Mesodermal cell (in vitro differentiated cells): Measurements from ENCODE around the gene TMEM80.
"Not testable (repeated sequence)": the region's sequence is repeated elsewhere in the genome, so short reads cannot be mapped to it uniquely, and the experiment has no call there.

Experiments
- H3K27ac ChIP-seq: 2 replicates; pipeline ENCODE4 v1.7.0; 2013; ENCODE audit warnings: mild to moderate bottlenecking, low read depth, low read length, moderate library complexity; ENCODE audit not compliant: severe bottlenecking
- H3K36me3 ChIP-seq: 2 replicates; pipeline ENCODE4 v1.7.1; 2013; ENCODE audit warnings: mild to moderate bottlenecking, low read length, moderate library complexity; ENCODE audit not compliant: control insufficient read depth, insufficient read depth
- H3K4me1 ChIP-seq: one replicate; pipeline ENCODE4 v1.7.1; 2013; ENCODE audit warnings: mild to moderate bottlenecking, low read length; ENCODE audit not compliant: insufficient read depth, control insufficient read depth, poor library complexity, severe bottlenecking
- H3K4me3 ChIP-seq: 2 replicates; pipeline ENCODE4 v1.7.0; 2013; ENCODE audit warnings: low read length, control low read depth, mild to moderate bottlenecking; ENCODE audit not compliant: insufficient read depth, poor library complexity, severe bottlenecking; ENCODE audit errors: extremely low read depth
- H3K9me3 ChIP-seq: 2 replicates; pipeline ENCODE4 v1.7.1; 2013; ENCODE audit warnings: mild to moderate bottlenecking, low read length, moderate library complexity; ENCODE audit not compliant: control insufficient read depth
- WGBS, 2 experiments: methylation state at CpG; one replicate each; pipeline ENCODE4 v1.1.5; 2013; ENCODE audit warnings: missing lambda C conversion rate in 2 of 2; ENCODE audit not compliant: insufficient coverage in 2 of 2; 5-methylcytosine and 5-hydroxymethylcytosine counted together

TMEM80 gene

DNA sequence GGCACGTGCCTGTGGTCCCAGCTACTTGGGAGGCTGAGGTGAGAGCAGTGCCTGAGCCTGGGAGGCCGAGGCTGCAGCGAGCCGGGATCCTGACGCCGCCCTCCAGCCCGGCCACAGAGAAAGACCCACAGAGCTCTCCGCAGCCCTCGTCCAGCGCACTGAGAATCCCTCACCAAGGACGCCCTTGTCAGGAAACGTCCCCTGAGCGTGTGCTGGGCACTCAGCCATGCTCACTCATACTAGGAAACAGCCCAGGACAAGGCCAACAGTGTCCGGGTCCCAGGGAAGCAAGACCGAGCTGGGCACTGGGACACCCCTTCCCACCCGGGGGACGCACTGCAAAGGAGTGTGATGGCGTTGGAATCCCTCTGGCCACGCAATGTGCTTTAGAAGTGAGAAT lies 15.1 kb upstream of the TMEM80 start:
- no peak overlapping the region for H3K4me3 ChIP-seq
- 93 to 94% methylated on average over 16 to 19 of the region's 19 CpGs for WGBS, 2 experiments
- H3K36me3 ChIP-seq, result peaks cover 88% of the 10 kb centered on the region
- no peaks in the 10 kb centered on the region for H3K9me3 ChIP-seq
- H3K27ac ChIP-seq, result no peak overlapping the region
- no peaks in the 10 kb centered on the region for H3K4me1 ChIP-seq

DNA sequence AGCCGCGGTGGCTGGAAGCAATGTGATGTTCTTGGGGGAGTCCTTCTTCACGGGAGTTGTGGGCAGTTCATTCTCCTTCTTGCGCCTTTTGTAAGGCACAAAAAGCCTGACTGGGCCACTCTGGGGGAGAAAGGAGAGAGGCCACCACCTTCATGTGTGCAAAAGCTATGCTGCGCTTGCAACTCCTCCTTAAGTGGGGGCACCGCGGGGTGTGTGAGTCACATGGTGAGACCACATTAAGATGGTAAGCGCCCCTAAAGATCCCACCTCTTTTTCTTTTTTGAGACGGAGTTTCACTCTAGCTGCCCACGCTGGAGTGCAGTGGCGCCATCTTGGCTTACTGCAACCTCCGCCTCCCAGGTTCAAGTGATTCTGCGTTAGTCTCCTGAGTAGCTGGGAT lies 14.6 kb upstream of the TMEM80 start:
- H3K9me3 ChIP-seq, result no peaks in the 10 kb centered on the region
- 93 to 95% methylated on average over 12 to 13 of the region's 13 CpGs for WGBS, 2 experiments
- no peak overlapping the region for H3K4me3 ChIP-seq
- H3K36me3 ChIP-seq, result peaks cover 90% of the 10 kb centered on the region
- H3K27ac ChIP-seq, result no peak overlapping the region
- no peaks in the 10 kb centered on the region for H3K4me1 ChIP-seq

DNA sequence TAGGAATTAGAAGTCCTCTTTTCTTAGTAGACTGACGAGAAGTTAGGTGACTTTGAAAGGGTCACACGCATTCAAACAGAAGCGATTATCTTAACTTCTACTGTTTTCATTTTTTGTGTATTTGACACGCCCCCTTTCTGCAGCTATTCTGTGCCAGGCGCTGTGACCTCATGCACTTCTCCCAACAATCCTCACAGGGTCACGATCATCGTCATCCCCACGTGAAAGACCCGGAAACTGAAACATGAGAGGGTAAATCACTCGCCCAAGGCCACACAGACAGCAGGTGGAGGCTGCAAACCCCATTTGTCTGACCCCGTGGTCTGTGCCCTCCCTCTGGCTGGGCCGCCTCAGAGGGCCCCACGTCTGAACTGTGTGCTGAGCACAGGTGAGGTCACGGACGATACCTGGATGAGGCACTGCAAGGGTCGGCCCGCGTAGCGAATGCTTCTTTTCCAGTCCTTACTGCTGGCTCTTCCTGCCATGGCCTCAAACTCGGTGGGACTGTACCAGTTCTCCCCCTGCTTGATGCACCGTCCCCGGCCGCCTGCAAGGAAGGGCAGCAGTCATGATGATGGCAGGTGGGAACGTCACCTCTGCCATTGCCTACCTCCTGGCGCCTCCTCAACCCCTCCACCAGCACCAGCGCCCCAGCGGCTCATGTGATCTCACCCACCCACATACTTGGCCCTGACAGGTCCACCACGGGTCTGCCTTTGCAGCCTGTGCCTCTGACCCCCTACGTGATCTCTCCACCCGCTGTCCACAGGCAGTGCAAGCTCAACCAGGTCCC lies 9.0 kb upstream of the TMEM80 start:
- peaks cover 89% of the 10 kb centered on the region for H3K36me3 ChIP-seq
- 92 to 95% methylated on average over 22 to 30 of the region's 30 CpGs for WGBS, 2 experiments
- peaks cover 5% of the 10 kb centered on the region for H3K4me1 ChIP-seq
- H3K27ac ChIP-seq, result no peak overlapping the region
- H3K9me3 ChIP-seq, result no peaks in the 10 kb centered on the region
- no peak overlapping the region for H3K4me3 ChIP-seq

DNA sequence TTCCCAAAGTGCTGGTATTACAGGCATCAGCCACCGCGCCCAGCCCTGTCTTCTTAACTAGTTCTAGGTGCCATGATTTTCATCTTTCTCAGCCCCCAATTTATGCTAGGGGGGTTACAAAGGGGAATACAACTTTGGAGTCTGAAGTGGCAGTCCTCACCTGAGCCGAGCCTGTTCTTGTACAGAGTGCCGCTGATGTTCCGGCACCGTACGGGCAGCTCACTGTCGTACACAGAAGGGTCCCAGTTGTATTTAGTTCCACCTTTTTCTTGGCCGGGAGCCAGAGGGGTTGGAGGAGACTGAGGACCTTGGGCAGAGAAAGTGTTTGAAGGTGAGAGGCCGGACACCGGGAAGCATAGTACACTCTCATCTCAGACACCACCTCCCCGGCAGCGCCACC lies 7.9 kb upstream of the TMEM80 start:
- Histone ChIP-seq H3K4me3 (no peak overlapping the region), H3K4me1 (peaks cover 13% of the 10 kb centered on the region), H3K27ac (no peak overlapping the region), H3K9me3 (no peaks in the 10 kb centered on the region), H3K36me3 (peaks cover 81% of the 10 kb centered on the region)
- 98 to 99% methylated on average over 6 to 8 of the region's 13 CpGs for WGBS, 2 experiments

DNA sequence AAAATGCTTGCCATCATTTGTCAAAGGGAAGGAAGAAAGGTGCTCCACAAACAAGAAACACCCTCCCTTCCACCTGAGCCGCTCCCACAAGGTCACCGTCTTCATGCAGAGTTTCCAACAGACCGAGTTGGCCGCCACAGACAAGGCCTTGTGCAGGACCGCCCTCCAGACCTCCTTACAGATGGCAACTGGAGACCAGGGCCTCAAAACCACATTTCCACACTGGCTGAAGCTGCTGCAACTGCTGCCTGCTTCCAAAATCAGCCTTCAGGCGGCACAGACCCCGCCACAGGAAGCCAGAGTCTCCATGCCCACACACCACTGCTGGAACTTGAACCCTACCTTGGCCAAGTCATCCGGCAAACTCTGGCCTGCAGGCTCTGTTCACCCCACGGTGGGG lies 6.9 kb upstream of the TMEM80 start:
- 88 to 91% methylated on average over 8 to 9 of the region's 9 CpGs for WGBS, 2 experiments
- H3K27ac ChIP-seq, result no peak overlapping the region
- no peak overlapping the region for H3K4me3 ChIP-seq
- no peaks in the 10 kb centered on the region for H3K9me3 ChIP-seq
- H3K4me1 ChIP-seq, result peaks cover 21% of the 10 kb centered on the region
- H3K36me3 ChIP-seq, result peaks cover 72% of the 10 kb centered on the region

DNA sequence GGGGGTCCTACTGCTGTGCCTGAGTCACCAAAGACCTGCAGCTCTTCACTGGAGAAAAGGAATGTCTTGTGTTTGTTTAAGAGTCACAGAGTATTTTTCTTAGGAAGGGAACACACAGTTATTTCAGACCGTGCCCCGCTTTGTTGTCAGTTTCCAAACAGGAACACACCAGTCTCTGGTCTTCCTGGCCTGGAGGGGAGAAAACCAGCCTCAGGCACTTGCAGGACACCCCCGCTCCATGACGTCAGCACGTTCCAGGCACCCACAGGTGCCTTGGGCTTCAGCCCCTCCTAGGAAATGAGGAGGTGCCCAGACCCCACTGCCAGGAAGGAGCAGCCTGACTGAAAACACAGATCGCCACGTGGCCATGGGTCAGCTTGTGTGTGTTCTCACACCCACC lies 6.0 kb upstream of the TMEM80 start:
- Histone ChIP-seq H3K36me3 (peaks cover 62% of the 10 kb centered on the region), H3K27ac (peak overlapping the region; percentile 16), H3K4me3 (no peak overlapping the region), H3K9me3 (no peaks in the 10 kb centered on the region), H3K4me1 (peaks cover 27% of the 10 kb centered on the region)
- 86 to 88% methylated on average over 7 of the region's 7 CpGs for WGBS, 2 experiments

DNA sequence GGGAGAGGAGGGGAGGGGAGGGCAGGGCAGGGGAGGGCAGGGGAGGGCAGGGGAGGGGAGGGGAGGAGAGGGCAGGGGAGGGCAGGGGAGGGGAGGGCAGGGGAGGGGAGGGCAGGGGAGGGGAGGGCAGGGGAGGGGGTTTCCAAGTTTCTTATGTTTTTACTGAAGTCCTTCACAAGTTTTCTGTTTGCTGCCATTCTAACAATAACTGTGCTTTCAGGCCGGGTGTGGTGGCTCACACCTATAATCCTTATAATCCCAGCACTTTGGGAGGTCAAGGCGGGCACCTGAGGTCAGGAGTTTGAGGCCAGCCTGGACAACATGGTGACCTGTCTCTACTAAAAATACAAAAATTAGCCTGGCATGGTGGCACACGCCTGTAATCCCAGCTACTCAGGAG lies 5.4 kb upstream of the TMEM80 start:
- H3K27ac ChIP-seq, H3K4me3 ChIP-seq, H3K9me3 ChIP-seq: not testable (repeated sequence)
- 92 to 100% methylated on average over 3 of the region's 3 CpGs for WGBS, 2 experiments
- H3K4me1 ChIP-seq, result peaks cover 27% of the 10 kb centered on the region
- peaks cover 56% of the 10 kb centered on the region for H3K36me3 ChIP-seq

DNA sequence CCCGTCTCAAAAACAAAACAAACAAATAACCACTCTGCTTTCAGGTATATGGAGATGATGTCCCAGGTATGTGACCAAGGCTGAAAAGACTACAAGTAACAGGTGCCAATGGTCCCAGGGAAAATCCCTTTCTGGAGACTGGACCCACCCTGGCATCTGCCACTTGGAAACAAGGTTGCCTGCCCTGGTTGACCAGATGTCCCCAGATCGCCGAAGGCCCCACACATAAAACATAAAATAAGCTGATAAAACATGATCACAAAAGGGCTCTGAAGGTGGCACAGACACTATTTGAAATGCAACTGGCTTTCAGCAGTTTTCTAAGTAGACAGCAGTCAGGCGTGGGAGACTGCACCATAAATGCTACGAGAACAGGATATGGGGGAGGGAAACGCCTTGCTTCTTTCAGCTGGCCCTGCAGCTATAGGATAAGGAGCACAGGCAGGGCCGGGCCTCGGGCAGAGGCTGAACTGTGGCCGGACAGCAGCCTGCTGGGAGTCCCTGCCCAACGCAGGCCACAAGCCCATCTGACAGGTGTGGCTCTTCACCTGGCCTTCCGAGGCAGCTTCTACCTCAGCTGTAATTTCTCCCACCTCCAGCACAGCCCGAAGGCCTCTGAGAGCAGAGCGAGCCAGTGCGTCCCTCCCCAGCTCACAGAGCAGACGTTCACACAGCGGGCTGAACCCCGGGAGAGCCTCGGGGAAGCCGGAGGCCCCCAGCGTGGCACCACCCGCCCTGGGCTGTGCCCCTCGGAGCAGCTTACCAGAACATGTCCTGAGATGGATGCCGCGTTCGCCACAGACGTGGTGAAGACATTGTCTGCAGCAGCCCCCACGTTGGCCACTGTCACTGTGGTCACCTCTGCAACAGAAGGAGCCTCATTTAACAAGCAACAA lies 4.6 kb upstream of the TMEM80 start:
- Histone ChIP-seq H3K9me3 (no peaks in the 10 kb centered on the region), H3K4me1 (peaks cover 27% of the 10 kb centered on the region), H3K4me3 (no peak overlapping the region), H3K36me3 (peaks cover 49% of the 10 kb centered on the region), H3K27ac (no peak overlapping the region)
- 93% methylated on average over 24 to 26 of the region's 27 CpGs for WGBS, 2 experiments

DNA sequence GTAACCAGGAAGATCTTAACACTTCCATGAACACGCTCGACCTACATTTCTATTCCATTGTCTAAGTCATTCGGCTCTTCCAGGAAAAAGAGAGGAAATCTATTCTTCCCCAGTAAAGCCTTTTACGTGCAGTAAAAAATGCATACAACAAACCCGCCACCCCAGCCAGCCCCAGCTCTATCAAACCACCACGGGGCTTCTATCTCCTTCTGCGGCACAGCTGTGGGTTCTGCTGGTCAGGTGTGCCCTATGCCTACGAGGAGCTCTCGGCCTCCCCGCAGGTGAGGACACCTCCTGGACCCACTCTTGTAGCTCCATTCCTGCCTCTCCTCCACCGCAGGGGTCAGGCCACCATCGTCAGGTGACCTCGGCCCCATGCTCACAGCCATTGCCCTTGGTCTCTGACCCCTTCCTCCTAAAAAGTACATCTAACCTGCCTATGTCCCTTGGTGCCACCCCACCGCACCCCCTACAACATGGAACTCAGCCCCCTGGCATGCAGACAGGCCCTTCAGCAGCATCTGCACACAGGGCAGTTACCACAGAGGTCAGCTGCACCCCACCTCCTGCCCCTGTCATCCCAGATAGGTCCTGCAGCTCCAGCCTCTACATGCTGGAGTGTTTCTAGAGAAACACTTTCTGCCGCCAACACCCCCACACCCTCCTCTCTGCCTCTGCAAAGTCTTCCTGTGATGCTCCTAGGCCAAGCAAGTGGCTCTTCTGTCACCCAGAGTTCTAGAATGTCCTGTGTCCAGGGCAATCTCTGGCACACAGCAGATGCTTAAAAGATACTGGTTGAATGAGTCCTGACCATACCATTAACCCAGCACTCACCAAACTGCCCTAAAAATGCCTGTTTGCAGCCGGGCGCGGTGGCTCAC lies 3.7 kb upstream of the TMEM80 start:
- 91 to 95% methylated on average over 15 of the region's 18 CpGs for WGBS, 2 experiments
- peaks cover 31% of the 10 kb centered on the region for H3K4me1 ChIP-seq
- no peak overlapping the region for H3K27ac ChIP-seq
- no peaks in the 10 kb centered on the region for H3K9me3 ChIP-seq
- no peak overlapping the region for H3K4me3 ChIP-seq
- H3K36me3 ChIP-seq, result peaks cover 39% of the 10 kb centered on the region

DNA sequence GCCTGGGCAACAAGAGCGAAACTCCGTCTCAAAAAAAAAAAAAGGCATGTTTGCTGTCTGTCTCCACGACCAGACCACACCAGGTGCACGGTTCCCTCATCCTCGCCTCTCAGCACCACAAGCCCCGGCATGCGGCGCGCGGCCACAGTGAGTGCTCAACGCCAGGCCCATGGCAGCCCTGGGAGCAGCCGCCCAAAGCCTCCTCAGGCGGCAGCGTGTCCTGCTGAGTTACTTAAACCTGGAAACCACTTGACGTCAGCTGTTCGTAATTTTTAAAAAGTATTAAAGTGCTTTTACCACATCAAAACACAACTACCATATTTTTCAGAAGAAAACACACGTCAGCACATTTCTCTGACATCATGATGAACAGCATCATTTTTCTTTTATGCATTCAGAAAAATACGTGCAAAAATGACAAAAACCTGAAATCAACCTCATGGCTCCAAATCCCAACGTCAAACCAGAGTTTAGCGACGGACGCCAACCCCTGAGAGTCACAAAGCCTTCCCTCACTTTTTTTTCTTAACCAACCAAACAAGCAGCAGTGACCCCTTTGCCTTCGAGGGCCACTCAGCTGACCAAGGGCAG lies 2.7 kb upstream of the TMEM80 start:
- Histone ChIP-seq H3K27ac (peak overlapping the region; percentile 16), H3K4me3 (no peak overlapping the region)
- 90 to 95% methylated on average over 20 to 23 of the region's 23 CpGs for WGBS, 2 experiments

More for the DNA sequence above, 2.7 kb upstream of the TMEM80 start:
- no peaks in the 10 kb centered on the region for H3K9me3 ChIP-seq
- peaks cover 38% of the 10 kb centered on the region for H3K4me1 ChIP-seq
- peaks cover 30% of the 10 kb centered on the region for H3K36me3 ChIP-seq
